Neural cell (in vitro differentiated cells): ENCODE measurements around the gene PTPRG.

Experiments
- POLR2AphosphoS5 ChIP-seq: IDR thresholded peaks from 2 replicates; pipeline ENCODE4 v1.6.1; 2012
- RAD21 ChIP-seq: fragments of 450-650 bp; conservative IDR thresholded peaks from 2 replicates; pipeline ENCODE4 v1.6.1; 2014; ENCODE audit warnings: antibody characterized with exemption, mild to moderate bottlenecking, moderate library complexity
- TF ChIP-seq, protein P1 (sequence below): fragments of 450-650 bp; IDR thresholded peaks from 2 replicates; pipeline ENCODE4 v1.5.1; 2014; ENCODE audit warnings: antibody characterized with exemption, mild to moderate bottlenecking, moderate library complexity; ENCODE audit not compliant: poor library complexity, severe bottlenecking

DNA sequence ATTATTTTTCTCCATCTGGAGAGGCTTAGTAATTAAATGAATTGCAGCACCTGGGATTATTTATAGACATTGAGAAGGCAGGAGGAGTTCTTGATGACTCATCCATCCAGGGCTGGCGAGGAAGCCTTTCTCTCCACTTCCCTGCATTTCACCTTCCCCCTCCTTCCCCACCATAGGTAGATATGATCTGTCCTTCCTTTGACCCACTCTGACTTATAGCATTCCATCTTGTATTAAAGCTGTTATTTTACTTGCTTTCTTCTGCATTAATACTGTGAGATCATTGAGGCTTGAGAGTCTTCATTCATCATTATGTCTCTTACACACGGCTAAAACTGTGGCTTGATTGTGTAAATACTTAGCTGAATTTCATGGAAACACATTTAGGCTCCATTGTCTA lies 523.2 kb downstream of the PTPRG start:
- TF ChIP-seq, protein P1, sequence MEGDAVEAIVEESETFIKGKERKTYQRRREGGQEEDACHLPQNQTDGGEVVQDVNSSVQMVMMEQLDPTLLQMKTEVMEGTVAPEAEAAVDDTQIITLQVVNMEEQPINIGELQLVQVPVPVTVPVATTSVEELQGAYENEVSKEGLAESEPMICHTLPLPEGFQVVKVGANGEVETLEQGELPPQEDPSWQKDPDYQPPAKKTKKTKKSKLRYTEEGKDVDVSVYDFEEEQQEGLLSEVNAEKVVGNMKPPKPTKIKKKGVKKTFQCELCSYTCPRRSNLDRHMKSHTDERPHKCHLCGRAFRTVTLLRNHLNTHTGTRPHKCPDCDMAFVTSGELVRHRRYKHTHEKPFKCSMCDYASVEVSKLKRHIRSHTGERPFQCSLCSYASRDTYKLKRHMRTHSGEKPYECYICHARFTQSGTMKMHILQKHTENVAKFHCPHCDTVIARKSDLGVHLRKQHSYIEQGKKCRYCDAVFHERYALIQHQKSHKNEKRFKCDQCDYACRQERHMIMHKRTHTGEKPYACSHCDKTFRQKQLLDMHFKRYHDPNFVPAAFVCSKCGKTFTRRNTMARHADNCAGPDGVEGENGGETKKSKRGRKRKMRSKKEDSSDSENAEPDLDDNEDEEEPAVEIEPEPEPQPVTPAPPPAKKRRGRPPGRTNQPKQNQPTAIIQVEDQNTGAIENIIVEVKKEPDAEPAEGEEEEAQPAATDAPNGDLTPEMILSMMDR = no peak
- no peak for TF ChIP-seq POLR2AphosphoS5
- TF ChIP-seq RAD21 = no peak
